HEK293 (cell line): ENCODE data around the gene AIPL1.

Source experiments
- EGR2 ChIP-seq: fragments of 450-650 bp; formaldehyde crosslinking; IDR thresholded peaks from 2 replicates; pipeline ENCODE4 v1.5.1; 2016; ENCODE audit warnings: low read depth, missing biosample characterization, missing genetic modification characterization
- GLIS2 ChIP-seq: fragments of 450-650 bp; formaldehyde crosslinking; IDR thresholded peaks from 2 replicates; pipeline ENCODE4 v1.5.1; 2016; ENCODE audit warnings: missing biosample characterization, missing genetic modification characterization
- HOXC10 ChIP-seq: sonication (generic); formaldehyde crosslinking; IDR thresholded peaks from 2 replicates; pipeline ENCODE4 v1.8.1; 2023; ENCODE audit warnings: mild to moderate bottlenecking, missing genetic modification reagents
- IKZF3 ChIP-seq: fragments of 450-650 bp; IDR thresholded peaks from 2 replicates; pipeline ENCODE4 v1.5.0; 2018; ENCODE audit warnings: missing biosample characterization, mild to moderate bottlenecking, missing genetic modification characterization, moderate library complexity
- KLF1 ChIP-seq: fragments of 450-650 bp; formaldehyde crosslinking; IDR thresholded peaks from 2 replicates; pipeline ENCODE4 v1.5.1; 2016; ENCODE audit warnings: missing biosample characterization, missing genetic modification characterization
- MYNN ChIP-seq: fragments of 450-650 bp; formaldehyde crosslinking; IDR thresholded peaks from 2 replicates; pipeline ENCODE4 v1.5.1; 2016; ENCODE audit warnings: missing biosample characterization, missing genetic modification characterization, borderline replicate concordance
- OVOL3 ChIP-seq: fragments of 450-650 bp; formaldehyde crosslinking; IDR thresholded peaks from 2 replicates; pipeline ENCODE4 v1.5.1; 2016; ENCODE audit warnings: missing biosample characterization, missing genetic modification characterization
- REPIN1 ChIP-seq: fragments of 450-650 bp; formaldehyde crosslinking; IDR thresholded peaks from 2 replicates; pipeline ENCODE4 v1.5.1; 2017; ENCODE audit warnings: missing biosample characterization, missing genetic modification characterization, low read depth
- ZBTB20 ChIP-seq: fragments of 450-650 bp; formaldehyde crosslinking; IDR thresholded peaks from 2 replicates; pipeline ENCODE4 v1.5.1; 2016; ENCODE audit warnings: missing biosample characterization, missing genetic modification characterization
- ZBTB48 ChIP-seq: fragments of 450-650 bp; formaldehyde crosslinking; IDR thresholded peaks from 2 replicates; pipeline ENCODE4 v1.5.1; 2016; ENCODE audit warnings: missing biosample characterization, missing genetic modification characterization
- ZNF121 ChIP-seq: fragments of 450-650 bp; formaldehyde crosslinking; IDR thresholded peaks from 2 replicates; pipeline ENCODE4 v1.5.1; 2016; ENCODE audit warnings: missing biosample characterization, missing genetic modification characterization
- ZNF2 ChIP-seq: fragments of 450-650 bp; formaldehyde crosslinking; IDR thresholded peaks from 2 replicates; pipeline ENCODE4 v1.5.1; 2016; ENCODE audit warnings: missing biosample characterization, missing genetic modification characterization
- ZNF354C ChIP-seq: fragments of 450-650 bp; formaldehyde crosslinking; IDR thresholded peaks from 2 replicates; pipeline ENCODE4 v1.5.1; 2016; ENCODE audit warnings: missing biosample characterization, missing genetic modification characterization, low read depth, borderline replicate concordance
- ZNF426 ChIP-seq: fragments of 450-650 bp; formaldehyde crosslinking; IDR thresholded peaks from 2 replicates; pipeline ENCODE4 v1.5.1; 2017; ENCODE audit warnings: missing biosample characterization, missing genetic modification characterization, mild to moderate bottlenecking, inconsistent platforms, moderate library complexity
- ZNF548 ChIP-seq: fragments of 450-650 bp; formaldehyde crosslinking; IDR thresholded peaks from 2 replicates; pipeline ENCODE4 v1.5.1; 2016; ENCODE audit warnings: missing biosample characterization, missing genetic modification characterization
- ZNF626 ChIP-seq: fragments of 450-650 bp; sonication (Bioruptor Pico); formaldehyde crosslinking; IDR thresholded peaks from 2 replicates; pipeline ENCODE4 v1.5.1; 2018; ENCODE audit warnings: missing biosample characterization, missing genetic modification characterization, inconsistent platforms
- ZNF629 ChIP-seq: fragments of 450-650 bp; formaldehyde crosslinking; IDR thresholded peaks from 2 replicates; pipeline ENCODE4 v1.5.1; 2017; ENCODE audit warnings: missing biosample characterization, missing genetic modification characterization
- ZSCAN16 ChIP-seq: fragments of 450-650 bp; formaldehyde crosslinking; IDR thresholded peaks from 2 replicates; pipeline ENCODE4 v1.5.1; 2016; ENCODE audit warnings: missing biosample characterization, missing genetic modification characterization
- ZXDB ChIP-seq: fragments of 450-650 bp; formaldehyde crosslinking; IDR thresholded peaks from 2 replicates; pipeline ENCODE4 v1.5.1; 2016; ENCODE audit warnings: missing biosample characterization, missing genetic modification characterization
- TF ChIP-seq, protein P1 (sequence below): fragments of 450-650 bp; formaldehyde crosslinking; IDR thresholded peaks from 2 replicates; pipeline ENCODE4 v1.5.1; 2017; ENCODE audit warnings: missing biosample characterization, missing genetic modification characterization
- TF ChIP-seq, protein P2 (sequence below): fragments of 450-650 bp; formaldehyde crosslinking; IDR thresholded peaks from 2 replicates; pipeline ENCODE4 v1.5.1; 2016; ENCODE audit warnings: missing biosample characterization, missing genetic modification characterization
- TF ChIP-seq, protein P3 (sequence below): fragments of 450-650 bp; formaldehyde crosslinking; IDR thresholded peaks from 2 replicates; pipeline ENCODE4 v1.5.1; 2016; ENCODE audit warnings: missing biosample characterization, missing genetic modification characterization
- TF ChIP-seq, protein P4 (sequence below): fragments of 450-650 bp; formaldehyde crosslinking; IDR thresholded peaks from 2 replicates; pipeline ENCODE4 v1.5.1; 2017; ENCODE audit warnings: missing biosample characterization, missing genetic modification characterization
- TF ChIP-seq, protein P5 (sequence below): fragments of 450-650 bp; formaldehyde crosslinking; IDR thresholded peaks from 2 replicates; pipeline ENCODE4 v1.5.1; 2016; ENCODE audit warnings: missing biosample characterization, missing genetic modification characterization
- TF ChIP-seq, protein P6 (sequence below): fragments of 450-650 bp; formaldehyde crosslinking; IDR thresholded peaks from 2 replicates; pipeline ENCODE4 v1.5.1; 2017; ENCODE audit warnings: missing biosample characterization, missing genetic modification characterization
- TF ChIP-seq, protein P7 (sequence below): fragments of 450-650 bp; formaldehyde crosslinking; IDR thresholded peaks from 2 replicates; pipeline ENCODE4 v1.5.1; 2016; ENCODE audit warnings: missing biosample characterization, missing genetic modification characterization

The AIPL1 gene

DNA sequence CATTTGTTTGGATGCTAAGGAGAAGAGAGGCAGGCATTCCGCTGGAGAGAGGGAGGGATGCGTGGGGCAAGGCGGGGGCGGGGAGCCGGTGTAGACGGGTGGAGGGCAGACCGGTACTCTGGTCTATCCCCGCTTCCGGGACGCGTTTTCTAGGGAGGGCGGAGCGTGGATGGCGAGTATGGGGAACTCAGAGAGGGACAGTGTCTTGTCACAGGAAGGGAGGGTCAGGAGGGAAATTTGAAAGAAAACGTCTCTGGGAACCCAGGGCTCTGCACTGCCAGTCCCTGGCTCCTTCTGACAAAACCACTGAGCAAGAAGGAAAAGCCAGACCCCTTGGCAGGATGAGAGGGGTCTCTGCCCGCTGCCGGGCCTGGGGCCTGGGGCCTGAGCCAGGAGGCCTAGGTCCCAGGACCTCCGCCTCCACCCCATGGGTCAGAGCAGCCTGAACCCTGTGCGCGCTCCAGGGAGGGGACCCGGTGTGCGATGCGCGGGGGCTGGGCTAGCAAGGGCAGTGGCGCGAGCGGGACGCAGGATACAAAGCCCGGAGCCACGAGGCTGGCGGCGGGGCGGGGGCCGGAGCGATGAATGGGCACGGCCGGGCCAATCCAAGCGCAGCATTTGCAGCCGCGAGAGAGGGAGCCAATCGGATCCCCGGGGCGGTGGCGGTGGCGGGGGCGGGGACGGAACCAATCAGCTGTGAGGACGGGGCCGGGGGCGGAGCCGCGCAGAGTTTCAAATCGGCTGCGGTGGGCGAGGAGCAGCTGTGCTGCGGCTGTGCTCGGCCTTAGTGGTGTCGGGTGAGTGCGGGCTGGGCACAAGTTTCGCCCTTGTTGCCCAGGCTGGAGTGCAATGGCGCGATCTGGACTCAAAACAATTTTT lies 9.0 kb upstream of the AIPL1 start, which contains the start of gene PIMREG (continued):
- TF ChIP-seq, protein P1, sequence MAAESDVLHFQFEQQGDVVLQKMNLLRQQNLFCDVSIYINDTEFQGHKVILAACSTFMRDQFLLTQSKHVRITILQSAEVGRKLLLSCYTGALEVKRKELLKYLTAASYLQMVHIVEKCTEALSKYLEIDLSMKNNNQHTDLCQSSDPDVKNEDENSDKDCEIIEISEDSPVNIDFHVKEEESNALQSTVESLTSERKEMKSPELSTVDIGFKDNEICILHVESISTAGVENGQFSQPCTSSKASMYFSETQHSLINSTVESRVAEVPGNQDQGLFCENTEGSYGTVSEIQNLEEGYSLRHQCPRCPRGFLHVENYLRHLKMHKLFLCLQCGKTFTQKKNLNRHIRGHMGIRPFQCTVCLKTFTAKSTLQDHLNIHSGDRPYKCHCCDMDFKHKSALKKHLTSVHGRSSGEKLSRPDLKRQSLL (tag by site-specific recombination), result no peak
- 0 out of 2 replicates have a peak, but pooled peaks have one; percentile 36 for TF ChIP-seq REPIN1 (tag by site-specific recombination)
- 0 out of 2 replicates have a peak, but pooled peaks have one; percentile 11 for TF ChIP-seq IKZF3 (tag by site-specific recombination)
- TF ChIP-seq, protein P2, sequence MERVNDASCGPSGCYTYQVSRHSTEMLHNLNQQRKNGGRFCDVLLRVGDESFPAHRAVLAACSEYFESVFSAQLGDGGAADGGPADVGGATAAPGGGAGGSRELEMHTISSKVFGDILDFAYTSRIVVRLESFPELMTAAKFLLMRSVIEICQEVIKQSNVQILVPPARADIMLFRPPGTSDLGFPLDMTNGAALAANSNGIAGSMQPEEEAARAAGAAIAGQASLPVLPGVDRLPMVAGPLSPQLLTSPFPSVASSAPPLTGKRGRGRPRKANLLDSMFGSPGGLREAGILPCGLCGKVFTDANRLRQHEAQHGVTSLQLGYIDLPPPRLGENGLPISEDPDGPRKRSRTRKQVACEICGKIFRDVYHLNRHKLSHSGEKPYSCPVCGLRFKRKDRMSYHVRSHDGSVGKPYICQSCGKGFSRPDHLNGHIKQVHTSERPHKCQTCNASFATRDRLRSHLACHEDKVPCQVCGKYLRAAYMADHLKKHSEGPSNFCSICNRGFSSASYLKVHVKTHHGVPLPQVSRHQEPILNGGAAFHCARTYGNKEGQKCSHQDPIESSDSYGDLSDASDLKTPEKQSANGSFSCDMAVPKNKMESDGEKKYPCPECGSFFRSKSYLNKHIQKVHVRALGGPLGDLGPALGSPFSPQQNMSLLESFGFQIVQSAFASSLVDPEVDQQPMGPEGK (tag by site-specific recombination), result peak; percentile 95
- TF ChIP-seq ZNF548 (tag by site-specific recombination), result 0 out of 2 replicates have a peak, but pooled peaks have one; percentile 13
- TF ChIP-seq ZBTB48, result peak; percentile 98
- TF ChIP-seq ZNF626 (tag by site-specific recombination), result no peak
- no peak for TF ChIP-seq ZNF354C (tag by site-specific recombination)
- peak; percentile 92 for TF ChIP-seq EGR2 (tag by site-specific recombination)
- peak; percentile 27; the same call in 1 of the 2 replicates for TF ChIP-seq KLF1 (tag by site-specific recombination)
- TF ChIP-seq, protein P3, sequence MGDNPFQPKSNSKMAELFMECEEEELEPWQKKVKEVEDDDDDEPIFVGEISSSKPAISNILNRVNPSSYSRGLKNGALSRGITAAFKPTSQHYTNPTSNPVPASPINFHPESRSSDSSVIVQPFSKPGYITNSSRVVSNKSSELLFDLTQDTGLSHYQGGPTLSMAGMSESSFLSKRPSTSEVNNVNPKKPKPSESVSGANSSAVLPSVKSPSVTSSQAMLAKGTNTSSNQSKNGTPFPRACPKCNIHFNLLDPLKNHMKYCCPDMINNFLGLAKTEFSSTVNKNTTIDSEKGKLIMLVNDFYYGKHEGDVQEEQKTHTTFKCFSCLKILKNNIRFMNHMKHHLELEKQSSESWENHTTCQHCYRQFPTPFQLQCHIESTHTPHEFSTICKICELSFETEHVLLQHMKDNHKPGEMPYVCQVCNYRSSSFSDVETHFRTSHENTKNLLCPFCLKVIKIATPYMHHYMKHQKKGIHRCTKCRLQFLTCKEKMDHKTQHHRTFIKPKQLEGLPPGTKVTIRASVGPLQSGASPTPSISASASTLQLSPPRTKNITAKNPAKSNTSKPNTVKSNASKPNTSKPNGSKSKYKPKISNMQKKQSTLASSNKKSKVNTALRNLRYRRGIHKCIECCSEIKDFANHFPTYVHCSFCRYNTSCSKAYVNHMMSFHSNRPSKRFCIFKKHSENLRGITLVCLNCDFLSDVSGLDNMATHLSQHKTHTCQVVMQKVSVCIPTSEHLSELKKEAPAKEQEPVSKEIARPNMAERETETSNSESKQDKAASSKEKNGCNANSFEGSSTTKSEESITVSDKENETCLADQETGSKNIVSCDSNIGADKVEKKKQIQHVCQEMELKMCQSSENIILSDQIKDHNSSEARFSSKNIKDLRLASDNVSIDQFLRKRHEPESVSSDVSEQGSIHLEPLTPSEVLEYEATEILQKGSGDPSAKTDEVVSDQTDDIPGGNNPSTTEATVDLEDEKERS (tag by site-specific recombination), result no peak
- no peak for TF ChIP-seq ZNF426 (tag by site-specific recombination)
- 0 out of 2 replicates have a peak, but pooled peaks have one; percentile 18 for TF ChIP-seq ZSCAN16 (tag by site-specific recombination)
- TF ChIP-seq, protein P4, sequence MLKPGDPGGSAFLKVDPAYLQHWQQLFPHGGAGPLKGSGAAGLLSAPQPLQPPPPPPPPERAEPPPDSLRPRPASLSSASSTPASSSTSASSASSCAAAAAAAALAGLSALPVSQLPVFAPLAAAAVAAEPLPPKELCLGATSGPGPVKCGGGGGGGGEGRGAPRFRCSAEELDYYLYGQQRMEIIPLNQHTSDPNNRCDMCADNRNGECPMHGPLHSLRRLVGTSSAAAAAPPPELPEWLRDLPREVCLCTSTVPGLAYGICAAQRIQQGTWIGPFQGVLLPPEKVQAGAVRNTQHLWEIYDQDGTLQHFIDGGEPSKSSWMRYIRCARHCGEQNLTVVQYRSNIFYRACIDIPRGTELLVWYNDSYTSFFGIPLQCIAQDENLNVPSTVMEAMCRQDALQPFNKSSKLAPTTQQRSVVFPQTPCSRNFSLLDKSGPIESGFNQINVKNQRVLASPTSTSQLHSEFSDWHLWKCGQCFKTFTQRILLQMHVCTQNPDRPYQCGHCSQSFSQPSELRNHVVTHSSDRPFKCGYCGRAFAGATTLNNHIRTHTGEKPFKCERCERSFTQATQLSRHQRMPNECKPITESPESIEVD (tag by site-specific recombination), result no peak
- no peak for TF ChIP-seq MYNN (tag by site-specific recombination)
- TF ChIP-seq GLIS2, result peak; percentile 92
- 0 out of 2 replicates have a peak, but pooled peaks have one; percentile 20 for TF ChIP-seq OVOL3 (tag by site-specific recombination)
- TF ChIP-seq HOXC10 (CRISPR knock-in tag), result peak; percentile 86; the same call in 1 of the 2 replicates
- peak; percentile 81; the same call in 1 of the 2 replicates for TF ChIP-seq ZXDB (tag by site-specific recombination)
- peak; percentile 100 for TF ChIP-seq ZBTB20
- peak; percentile 18; the same call in 1 of the 2 replicates for TF ChIP-seq ZNF121 (tag by site-specific recombination)
- TF ChIP-seq, protein P5, sequence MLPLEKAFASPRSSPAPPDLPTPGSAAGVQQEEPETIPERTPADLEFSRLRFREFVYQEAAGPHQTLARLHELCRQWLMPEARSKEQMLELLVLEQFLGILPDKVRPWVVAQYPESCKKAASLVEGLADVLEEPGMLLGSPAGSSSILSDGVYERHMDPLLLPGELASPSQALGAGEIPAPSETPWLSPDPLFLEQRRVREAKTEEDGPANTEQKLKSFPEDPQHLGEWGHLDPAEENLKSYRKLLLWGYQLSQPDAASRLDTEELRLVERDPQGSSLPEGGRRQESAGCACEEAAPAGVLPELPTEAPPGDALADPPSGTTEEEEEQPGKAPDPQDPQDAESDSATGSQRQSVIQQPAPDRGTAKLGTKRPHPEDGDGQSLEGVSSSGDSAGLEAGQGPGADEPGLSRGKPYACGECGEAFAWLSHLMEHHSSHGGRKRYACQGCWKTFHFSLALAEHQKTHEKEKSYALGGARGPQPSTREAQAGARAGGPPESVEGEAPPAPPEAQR (tag by site-specific recombination), result no peak
- TF ChIP-seq, protein P6, sequence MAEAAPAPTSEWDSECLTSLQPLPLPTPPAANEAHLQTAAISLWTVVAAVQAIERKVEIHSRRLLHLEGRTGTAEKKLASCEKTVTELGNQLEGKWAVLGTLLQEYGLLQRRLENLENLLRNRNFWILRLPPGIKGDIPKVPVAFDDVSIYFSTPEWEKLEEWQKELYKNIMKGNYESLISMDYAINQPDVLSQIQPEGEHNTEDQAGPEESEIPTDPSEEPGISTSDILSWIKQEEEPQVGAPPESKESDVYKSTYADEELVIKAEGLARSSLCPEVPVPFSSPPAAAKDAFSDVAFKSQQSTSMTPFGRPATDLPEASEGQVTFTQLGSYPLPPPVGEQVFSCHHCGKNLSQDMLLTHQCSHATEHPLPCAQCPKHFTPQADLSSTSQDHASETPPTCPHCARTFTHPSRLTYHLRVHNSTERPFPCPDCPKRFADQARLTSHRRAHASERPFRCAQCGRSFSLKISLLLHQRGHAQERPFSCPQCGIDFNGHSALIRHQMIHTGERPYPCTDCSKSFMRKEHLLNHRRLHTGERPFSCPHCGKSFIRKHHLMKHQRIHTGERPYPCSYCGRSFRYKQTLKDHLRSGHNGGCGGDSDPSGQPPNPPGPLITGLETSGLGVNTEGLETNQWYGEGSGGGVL (tag by site-specific recombination), result peak; percentile 66
- peak; percentile 35; the same call in 1 of the 2 replicates for TF ChIP-seq ZNF2 (tag by site-specific recombination)
- TF ChIP-seq, protein P7, sequence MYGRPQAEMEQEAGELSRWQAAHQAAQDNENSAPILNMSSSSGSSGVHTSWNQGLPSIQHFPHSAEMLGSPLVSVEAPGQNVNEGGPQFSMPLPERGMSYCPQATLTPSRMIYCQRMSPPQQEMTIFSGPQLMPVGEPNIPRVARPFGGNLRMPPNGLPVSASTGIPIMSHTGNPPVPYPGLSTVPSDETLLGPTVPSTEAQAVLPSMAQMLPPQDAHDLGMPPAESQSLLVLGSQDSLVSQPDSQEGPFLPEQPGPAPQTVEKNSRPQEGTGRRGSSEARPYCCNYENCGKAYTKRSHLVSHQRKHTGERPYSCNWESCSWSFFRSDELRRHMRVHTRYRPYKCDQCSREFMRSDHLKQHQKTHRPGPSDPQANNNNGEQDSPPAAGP (tag by site-specific recombination), result peak; percentile 72
- TF ChIP-seq ZNF629 (tag by site-specific recombination), result peak; percentile 55; the same call in 1 of the 2 replicates
